Bronchial epithelial cell (primary cell): Measurements from ENCODE around the gene SNRNP27. TPM values are rescaled to one million over a fixed set of nuclear protein-coding genes. Genes with fewer than 3 reads are reported as not detected.

ENCODE experiments used
- DNase-seq: peaks from one replicate; pipeline ENCODE4 v3.0.0-alpha.2; 2010; ENCODE audit warnings: low read depth
- FAIRE-seq: peaks from 2 replicates; lab custom pipeline; 2011; peaks lifted over from hg19 to GRCh38; lab: Jason Lieb, UNC
- H3K27me3 ChIP-seq: 2 replicates; pipeline ENCODE4 v1.5.1; 2011; ENCODE audit warnings: low read length; ENCODE audit not compliant: control insufficient read depth, insufficient read depth
- H3K36me3 ChIP-seq: 2 replicates; pipeline ENCODE4 v1.5.1; 2011; ENCODE audit warnings: low read length; ENCODE audit not compliant: control insufficient read depth, insufficient read depth
- H3K4me3 ChIP-seq: 2 replicates; pipeline ENCODE4 v1.5.1; 2011; ENCODE audit warnings: mild to moderate bottlenecking, low read depth, low read length, control low read depth
- CTCF ChIP-seq: IDR thresholded peaks from 2 replicates; pipeline ENCODE4 v1.5.1; 2011; ENCODE audit warnings: mild to moderate bottlenecking, moderate library complexity, low read length, control low read depth, inconsistent platforms; ENCODE audit not compliant: insufficient read depth, severe bottlenecking
- total RNA-seq: library from RNA; depleted of rRNA; stranded (reverse); fragments of >200 nt; gene quantifications from 2 replicates; pipeline ENCODE4 v1.2.1, GENCODE V29; 2014

The SNRNP27 gene
- total RNA-seq, 1 donor from 2014 or later, result 22.9 TPM

- TF ChIP-seq CTCF, result no peak
- Histone ChIP-seq H3K27me3 (no peaks in the 10 kb centered on the region), H3K4me3 (no peak overlapping the region), H3K36me3 (peaks cover 20% of the 10 kb centered on the region)
- FAIRE-seq (no peak), DNase-seq (no peak)
Observed at GRCh38 chr2:69931832-69932595, 38.3 kb downstream of the SNRNP27 start.

GRCh38 chr2:69932596-69932922, 38.8 kb downstream of the SNRNP27 start:
- no peak for FAIRE-seq

GRCh38 chr2:69933254-69933828, 39.6 kb downstream of the SNRNP27 start:
- peaks cover 31% of the 10 kb centered on the region for H3K36me3 ChIP-seq
- H3K27me3 ChIP-seq, result no peaks in the 10 kb centered on the region
- no peak for TF ChIP-seq CTCF
- peak; percentile 25 for DNase-seq
- no peak for FAIRE-seq
- H3K4me3 ChIP-seq, result no peak overlapping the region

More at GRCh38 chr2:69932596-69932922, 38.8 kb downstream of the SNRNP27 start:
- H3K4me3 ChIP-seq, result no peak overlapping the region
- TF ChIP-seq CTCF, result no peak
- DNase-seq, result no peak
- H3K36me3 ChIP-seq, result peaks cover 25% of the 10 kb centered on the region
- H3K27me3 ChIP-seq, result no peaks in the 10 kb centered on the region

GRCh38 chr2:69933839-69934613, 40.3 kb downstream of the SNRNP27 start:
- peaks cover 36% of the 10 kb centered on the region for H3K36me3 ChIP-seq
- FAIRE-seq (no peak), DNase-seq (peak; percentile 97)
- H3K4me3 ChIP-seq, result no peak overlapping the region
- no peak for TF ChIP-seq CTCF
- no peaks in the 10 kb centered on the region for H3K27me3 ChIP-seq

GRCh38 chr2:69934614-69934908, 40.8 kb downstream of the SNRNP27 start:
- Histone ChIP-seq H3K4me3 (no peak overlapping the region), H3K27me3 (no peaks in the 10 kb centered on the region), H3K36me3 (peaks cover 37% of the 10 kb centered on the region)
- FAIRE-seq (no peak), DNase-seq (no peak)
- TF ChIP-seq CTCF, result no peak
